NCI-H460 (cell line): ENCODE data around the gene FNDC5. TPM values are rescaled to one million over a fixed set of nuclear protein-coding genes. Genes with fewer than 3 reads are reported as not detected.
"Not testable (repeated sequence)": the region's sequence is repeated elsewhere in the genome, so short reads cannot be mapped to it uniquely, and the experiment has no call there.

Source experiments
- DNase-seq: peaks from one replicate; pipeline ENCODE4 v3.0.0-alpha.2; 2016; ENCODE audit warnings: low read depth; ENCODE audit errors: extremely low read depth
- polyA plus RNA-seq: library from polyadenylated mRNA; depleted of rRNA; stranded (reverse); fragments of >200 nt; gene quantifications from 2 replicates; pipeline ENCODE4 v1.2.3, GENCODE V29; 2014; cell fraction: nucleus; rRNA removed
- total RNA-seq: library from RNA; depleted of rRNA; stranded (reverse); fragments of >200 nt; shearing (Covaris generic); gene quantifications from 2 replicates; pipeline ENCODE4 v1.2.3, GENCODE V29; 2014; rRNA removed

Gene FNDC5
- total RNA-seq, result 0.59 TPM in 1 of 2 replicates, not detected in the other
- 0.15 TPM in 1 of 2 replicates, not detected in the other for polyA plus RNA-seq

DNA sequence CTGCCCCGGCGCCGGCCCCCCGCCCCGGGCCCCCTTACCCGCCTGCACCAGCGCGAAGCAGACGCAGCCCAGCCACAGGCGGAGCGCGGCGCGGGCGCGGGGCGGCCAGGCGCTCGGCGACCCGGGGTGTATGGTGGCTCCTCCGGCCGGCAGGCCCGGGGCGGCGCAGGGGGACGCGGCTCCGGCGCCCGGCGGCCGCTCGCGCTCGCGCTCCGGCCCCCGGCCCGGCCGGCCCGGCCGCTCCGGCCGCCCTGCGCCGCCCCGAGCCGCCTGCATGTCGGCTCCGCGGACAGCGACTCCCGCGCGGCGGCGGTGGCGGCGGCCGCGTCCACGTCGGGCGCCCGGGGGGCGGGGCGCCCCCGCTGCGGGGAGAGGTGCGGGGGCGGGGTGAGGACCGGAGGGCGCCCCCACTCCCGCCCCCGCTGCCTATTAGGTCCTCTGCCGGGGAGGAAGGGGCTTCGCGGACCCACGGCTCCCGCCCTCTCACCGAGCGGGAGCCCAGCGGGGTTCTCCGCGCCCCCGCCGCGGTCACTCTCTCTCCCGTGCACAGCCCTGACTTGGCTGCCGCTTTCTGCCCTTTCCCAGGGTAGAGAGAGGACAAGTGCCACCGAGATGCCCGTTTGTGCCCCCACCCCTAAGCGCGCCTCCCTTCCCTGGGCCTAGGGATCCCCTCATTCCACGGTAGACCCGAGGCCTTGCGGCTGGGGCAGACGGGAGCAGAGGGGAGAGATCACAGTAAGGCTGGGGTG lies at the start of gene FNDC5:
Gene FNDC5 (minus strand): TSS at position 298 of the 749 bp plus-strand sequence.
- DNase-seq, result no peak

DNA sequence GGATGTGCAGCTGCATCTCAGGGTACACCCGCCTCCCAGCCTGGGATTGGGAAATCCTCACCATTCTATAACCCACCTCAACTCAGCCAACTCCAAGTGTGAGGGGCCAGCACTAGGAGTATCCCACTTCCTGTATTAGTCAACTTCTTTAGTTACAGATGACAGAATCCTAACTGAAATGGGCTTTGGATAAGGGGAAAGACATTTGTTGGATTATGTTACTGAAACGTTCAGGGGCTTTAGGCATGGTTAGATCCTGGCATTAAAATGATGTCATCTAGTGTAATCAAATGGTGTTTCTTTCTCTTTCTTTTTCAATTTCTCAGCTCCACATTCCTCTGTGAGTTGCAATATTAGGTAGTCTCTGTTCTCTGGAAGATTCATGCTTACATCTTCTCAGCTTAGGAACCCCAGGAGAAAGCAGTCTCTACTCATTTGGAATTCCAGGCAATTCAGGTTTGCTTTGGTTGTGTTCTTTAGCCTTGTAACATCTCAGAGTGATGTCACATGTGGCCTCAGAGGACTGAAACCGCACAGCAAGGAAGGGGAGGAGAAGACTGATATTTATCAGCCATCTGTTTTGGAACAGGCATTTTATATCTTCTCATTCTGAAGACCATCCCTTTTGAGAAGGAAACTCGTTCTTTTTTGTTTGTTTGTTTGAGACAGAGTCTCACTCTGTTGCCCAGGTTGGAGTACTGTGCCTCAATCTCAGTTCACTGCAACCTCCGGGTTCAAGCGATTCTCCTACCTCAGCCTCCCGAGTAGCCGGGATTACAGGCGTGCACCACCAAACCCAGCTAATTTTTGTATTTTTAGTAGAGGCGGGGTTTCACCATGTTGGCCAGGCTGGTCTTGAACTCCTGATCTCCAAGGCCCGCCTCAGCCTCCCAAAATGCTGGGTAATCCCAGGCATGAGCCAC lies 49.4 kb upstream of the FNDC5 start:
- no peak for DNase-seq

DNA sequence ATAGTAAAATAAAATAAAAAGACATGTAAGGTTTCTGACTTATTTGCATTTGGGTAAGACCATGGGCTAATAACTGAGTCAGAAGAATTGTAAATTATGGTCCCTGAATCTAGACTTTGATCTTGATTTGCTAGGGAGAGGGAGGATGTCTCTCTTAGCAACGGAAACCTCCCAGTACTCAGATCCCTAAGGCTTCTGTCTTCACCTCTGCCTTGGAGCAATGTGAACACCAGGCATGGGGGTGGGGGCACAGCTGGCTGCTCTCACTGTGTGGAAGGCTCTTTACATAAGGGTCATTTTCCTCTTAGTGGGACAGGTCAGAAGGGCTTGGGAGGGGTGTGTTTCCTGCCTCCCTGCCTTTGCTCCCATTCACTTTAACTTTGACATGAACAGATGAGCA lies 47.5 kb upstream of the FNDC5 start:
- DNase-seq, result no peak

DNA sequence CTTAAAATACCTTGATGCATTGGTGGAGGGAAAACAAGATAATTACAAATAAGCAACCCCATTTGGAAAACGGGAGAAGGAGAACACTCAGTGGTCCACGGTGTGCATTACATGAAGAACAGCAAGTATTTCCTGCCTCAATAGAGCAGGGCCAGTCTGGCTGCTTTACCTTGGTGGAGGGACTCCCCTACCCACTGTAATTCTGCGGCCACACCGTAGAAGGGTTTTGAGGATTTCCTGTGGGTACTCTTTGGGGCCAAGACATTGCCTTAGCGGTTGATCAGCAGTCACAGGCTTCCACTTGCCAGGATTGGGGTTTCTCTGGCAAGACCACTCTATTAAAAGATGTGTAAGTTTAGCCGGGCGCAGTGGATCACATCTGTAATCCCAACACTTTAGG lies 46.8 kb upstream of the FNDC5 start:
- no peak for DNase-seq

DNA sequence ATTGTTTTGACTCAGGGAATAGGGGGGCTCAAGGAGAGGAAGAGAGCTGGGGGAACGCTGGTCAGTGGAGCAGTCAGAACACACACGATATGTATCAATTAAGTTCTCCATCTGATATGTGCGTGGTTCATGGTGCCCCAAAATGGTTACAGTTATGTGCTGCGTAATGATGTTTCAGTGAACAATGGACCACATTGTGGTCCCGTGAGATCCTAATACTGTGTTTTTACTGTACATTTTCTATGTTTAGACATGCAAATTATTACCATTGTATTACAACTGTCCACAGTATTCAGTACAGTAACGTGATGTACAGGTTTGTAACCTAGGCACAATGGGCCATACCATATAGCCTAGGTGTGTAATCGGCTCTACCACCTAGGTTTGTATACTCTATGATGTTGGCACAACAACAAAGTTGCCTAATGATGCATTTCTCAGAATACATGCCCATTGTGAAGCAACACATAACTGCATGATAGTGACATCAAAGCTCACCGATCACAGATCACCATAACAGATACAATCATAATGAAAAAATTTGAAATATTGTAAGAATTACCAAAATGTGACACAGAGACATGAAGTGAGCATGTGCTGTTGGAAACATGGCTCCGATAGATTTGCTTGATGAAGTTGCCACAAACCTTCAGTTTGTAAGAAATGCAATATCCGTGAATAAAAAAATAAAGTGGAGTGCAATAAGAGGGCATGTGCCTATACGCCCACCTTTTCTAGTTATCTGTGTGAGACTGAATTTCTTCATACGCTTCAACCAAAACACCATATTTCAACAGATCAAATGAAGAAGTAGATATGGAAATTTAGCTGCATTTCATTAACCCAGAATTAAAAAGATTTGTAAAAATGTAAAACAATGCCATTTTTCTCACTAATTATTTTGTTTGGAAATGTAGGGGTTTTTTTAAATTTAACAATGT lies 45.3 kb upstream of the FNDC5 start:
- DNase-seq, result no peak

DNA sequence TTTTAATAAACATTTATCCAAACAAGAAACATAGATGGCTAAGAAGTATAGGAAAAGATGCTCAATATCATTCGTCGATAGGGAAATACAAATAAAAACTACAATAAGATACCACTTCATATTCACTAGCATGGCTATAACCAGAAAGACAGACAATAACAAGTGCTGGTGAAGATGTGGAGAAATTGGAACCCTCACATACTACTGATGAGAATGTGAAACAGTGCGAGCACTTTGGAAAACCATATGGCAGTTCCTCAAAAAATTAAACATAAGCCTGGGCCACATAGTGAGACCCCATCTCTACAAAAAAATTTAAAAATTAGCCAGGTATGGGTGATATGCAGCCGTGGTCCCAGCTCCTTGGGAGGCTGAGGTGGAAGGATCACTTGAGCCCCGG lies 39.6 kb upstream of the FNDC5 start:
- no peak for DNase-seq

DNA sequence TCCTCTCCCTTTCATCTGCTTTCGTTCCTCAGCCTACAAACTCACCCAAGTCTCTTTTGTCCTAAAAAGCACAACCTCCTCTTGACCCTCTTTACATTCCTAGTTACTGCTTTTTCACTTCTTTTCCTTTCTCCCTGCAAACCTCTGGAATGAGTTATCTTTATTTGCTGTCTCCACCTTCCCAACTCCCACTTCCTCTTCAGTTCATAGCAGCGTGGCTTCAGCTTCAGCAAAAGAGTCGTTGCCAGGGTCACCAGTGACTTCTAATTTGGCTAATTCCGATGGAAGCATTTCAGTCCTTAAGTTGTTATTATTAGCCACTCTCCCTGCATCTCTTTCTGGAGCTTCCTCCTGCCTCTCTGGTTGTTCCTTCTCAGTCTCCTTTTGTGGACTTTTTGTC lies 36.7 kb upstream of the FNDC5 start:
- no peak for DNase-seq

DNA sequence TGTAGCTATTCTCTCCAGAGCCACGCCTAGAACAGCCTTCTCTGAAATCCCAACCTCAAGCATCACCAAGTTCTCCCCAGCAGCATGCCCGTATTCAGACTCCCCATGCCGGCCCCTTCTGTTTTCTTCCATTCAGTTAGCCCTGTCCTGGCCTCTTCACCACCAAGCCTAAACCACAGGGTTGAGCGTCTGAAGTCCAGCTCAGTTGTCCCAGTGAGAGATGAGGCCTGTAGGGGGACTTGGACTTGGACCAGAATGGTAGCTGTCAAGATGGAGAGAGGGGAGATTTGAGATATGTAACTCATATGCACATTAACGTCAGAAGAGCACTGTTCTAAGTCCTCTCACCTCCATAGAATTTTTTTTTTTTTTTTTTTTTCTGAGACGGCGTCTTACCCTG lies 35.9 kb upstream of the FNDC5 start:
- no peak for DNase-seq

DNA sequence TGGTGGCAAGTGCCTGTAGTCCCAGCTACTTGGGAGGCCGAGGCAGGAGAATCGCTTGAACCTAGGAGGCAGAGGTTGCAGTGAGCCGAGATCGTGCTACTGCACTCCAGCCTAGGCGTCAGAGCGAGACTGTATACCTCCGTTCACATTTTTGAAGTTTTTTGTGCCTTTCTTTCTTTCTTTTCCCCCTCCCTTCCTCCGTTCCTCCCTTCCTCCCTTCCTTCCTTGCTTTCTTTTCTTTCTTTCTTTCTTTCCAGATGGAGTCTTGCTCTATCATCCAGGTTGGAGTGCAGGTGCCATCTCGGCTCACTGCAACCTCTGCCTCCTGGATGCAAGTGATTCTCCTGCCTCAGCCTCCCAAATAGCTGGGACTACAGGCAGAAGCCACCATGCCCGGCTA lies 34.9 kb upstream of the FNDC5 start:
- not testable (repeated sequence) for DNase-seq

DNA sequence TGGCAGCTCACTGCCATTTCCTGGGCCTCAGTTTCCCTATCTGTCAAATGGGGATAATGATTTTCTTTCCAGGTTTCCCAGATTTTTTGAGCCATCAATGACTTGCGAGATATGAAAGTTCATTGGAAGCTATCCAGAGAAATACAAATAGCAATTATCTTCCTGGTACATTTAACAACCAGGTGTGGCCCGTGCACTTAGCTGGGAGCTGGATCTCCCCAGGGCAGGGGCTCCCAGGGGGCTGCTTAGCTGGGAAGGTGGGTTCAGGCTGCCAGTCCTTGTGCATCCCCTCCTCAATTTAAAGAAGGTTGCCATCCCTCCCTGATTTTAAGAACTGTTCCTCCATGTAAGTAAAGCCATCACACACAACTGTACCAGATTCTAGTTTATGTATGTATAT lies 34.1 kb upstream of the FNDC5 start:
- no peak for DNase-seq

DNA sequence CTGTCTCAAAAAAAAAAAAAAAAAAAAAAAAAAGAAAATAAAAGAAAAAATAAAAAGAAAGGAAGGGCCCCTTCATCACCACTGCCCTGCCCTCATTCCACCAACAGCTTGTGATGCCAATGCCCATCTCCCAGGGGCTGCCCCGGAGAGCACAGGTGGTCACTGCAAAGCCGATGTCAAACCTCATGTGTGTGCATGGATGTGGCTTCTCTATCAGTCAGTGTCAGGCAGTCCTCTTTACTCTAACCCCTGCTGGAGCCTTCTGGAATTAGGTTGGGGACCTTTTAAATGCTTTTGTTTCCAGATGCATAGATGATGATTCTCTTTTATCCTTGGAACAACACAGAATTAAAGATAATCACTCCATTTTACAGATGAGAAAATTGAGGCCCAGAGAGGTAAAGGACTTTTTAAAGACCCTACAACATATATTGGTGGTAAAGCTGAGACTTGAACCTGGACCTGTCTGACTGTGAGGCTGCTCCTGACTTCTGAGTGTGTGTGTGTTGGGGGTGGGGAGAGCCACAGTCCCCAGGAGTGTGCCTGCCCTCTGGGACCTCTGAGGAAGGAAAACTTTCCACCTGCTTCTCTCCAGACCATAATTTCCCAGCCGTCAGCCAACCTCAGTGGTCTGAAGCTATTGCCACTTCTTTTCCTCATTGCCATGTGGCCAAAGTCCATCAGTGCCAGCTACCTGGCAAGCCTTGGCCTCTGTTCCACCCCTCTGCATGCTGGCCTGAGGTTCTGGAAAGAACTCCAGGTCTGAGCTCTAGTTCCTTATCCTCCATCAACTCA lies 33.5 kb upstream of the FNDC5 start:
- no peak for DNase-seq

DNA sequence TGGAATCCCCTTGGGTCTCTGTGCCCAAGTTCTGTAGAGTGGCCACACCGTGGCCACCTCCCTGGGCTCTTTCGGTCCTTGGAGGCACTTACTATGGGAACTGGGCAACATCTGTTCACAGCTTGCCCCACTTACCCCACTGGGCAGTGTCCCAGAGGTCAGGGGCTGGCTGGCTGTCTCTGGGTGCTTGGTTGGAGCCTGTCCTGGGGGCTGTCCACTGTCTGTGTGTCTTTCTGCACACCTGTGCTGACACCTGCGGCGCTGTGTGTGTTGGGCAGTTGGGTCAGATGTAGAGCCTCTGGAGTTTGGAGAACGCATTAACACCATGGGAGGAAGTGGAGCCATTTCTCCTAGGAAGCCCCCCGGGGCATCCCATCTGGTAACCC lies 31.8 kb upstream of the FNDC5 start:
- no peak for DNase-seq

DNA sequence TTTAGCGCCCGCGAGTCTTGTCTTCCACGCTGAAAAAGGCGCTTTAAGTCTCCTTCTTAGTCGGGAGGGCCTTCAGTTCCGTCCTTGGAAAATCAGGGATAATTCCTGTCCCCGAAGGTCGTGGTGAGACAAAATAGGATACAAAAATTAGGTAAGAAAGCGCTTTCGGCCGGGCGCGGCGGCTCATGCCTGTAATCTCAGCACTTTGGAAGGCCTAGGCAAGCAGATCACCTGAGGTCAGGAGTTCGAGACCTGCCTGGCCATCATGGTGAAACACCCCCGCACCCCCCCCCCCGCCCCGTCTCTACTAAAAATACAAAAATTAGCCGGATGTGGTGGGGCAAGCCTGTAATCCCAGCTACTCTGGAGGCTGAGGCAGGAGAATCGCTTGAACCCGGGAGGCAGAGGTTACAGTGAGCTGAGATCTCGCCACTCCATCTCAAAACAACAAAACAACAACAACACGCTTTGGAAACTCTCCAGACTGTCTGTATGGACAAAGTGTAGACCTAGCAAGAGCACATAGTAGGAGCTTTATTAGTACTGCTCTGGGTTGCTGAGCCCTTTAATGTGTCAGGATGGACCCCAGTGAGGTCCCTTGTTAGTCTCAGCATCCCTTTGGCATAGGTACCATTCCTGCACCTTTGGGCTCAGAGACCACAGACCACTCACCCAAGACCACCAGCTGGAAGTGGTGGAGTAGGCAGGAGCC lies 31.3 kb upstream of the FNDC5 start:
- no peak for DNase-seq

DNA sequence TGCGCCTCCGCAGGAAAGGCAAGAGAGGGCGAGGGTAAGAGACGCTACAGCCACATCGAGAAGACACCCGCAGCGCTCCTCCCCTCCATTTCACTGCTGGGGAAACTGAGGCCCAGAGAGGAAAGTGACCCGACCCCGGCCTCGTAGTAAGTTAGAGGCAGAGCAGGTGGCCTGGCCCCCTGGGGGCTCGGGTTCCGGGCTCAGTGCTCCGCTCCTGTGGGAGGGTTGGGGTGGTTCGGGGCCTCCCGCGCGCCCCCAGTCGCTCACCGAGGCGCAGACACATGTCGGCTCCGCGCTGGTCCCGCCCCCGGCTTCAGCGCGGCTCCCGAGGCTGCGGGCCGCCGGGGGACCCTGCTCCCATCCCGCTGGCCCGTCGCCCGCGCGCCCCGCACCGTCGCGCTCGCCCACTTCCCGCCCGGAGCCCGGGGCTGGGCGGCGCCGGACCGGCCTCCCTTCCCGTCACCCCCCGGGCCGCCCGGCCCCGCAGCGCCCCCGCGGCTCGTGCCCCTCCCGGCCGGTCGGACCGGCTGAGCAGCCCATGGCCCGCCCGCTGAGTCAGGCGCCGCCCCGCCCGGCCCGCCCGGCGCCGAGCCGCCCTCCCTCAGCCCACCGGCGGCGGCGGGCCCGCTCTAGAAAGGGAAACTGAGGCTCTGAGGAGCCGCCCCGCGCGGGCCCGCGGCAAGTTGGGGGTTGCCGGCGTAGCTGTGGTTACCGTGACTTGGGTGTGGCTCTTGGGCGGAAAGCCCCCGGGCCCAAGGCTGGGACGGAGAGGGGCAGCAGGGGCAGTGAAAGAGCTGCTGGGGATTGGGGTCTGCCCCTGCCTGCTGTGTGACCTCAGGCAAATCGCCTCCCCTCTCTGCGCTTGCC lies 30.5 kb upstream of the FNDC5 start, which contains the start of gene TMEM54:
Gene TMEM54 (minus strand): TSS at position 434 of the 867 bp plus-strand sequence. CDS start 151 bp downstream, at position 283.
- no peak for DNase-seq

DNA sequence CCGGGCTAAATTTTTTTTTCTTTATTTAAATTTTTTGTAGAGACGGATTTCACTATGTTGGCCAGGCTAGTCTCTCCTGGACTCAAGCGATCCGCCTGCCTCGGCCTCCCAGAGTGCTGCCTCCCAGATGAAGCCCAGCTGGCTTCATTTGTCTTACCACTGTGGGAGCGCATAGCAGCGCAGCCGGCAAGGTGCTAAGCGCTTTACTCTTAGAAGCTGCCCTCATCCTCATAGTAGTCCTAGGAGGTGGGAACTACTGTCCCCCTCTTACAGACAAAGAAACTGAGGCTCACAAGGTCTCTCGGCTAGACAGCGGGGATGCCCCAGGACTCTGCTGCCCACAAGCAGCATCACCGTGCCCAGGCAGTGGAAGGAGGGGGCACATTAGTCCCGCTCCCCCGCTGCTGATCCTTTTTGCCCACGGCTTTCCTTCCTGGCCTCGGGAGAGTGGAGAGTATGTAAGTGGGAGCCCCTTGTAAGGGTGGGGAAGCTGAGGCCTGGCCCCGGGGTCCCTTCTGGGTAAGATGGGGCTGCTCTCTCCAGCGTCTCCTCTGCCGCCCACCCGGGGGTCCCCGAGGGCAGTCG lies 29.8 kb upstream of the FNDC5 start:
- no peak for DNase-seq

DNA sequence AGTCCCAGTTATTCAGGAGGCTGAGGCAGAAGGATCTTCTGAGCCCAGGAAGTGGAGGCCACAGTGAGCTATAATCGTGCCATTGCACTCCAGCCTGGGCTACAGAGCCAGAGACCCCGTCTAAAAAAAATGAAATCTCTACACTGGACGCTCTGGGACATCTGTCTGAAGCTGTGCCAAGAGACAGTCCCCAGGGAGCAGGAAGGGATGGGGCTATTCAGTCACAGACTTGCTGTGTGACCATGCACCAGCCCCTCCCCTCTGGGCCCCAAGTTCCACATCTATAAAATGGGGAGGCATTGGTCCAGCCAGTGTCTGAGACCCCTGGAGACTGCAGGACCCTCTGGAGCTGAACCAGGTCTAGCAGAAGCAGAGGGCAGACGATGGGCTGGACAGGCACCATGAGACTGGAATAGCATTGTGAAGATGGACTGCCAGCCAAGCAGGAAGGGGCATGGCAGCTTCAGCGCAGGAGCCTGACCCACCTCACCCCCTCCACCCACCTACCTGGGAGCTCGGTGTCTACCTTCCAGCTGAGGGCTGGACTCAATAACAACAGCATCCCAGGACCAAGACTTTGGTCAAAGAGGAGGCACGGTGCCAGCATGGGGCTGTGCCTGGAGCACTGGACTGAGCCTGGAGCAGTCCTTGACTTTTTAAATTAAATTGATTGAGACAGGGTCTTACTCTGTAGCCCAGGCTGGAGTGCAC lies 29.0 kb upstream of the FNDC5 start:
- no peak for DNase-seq

DNA sequence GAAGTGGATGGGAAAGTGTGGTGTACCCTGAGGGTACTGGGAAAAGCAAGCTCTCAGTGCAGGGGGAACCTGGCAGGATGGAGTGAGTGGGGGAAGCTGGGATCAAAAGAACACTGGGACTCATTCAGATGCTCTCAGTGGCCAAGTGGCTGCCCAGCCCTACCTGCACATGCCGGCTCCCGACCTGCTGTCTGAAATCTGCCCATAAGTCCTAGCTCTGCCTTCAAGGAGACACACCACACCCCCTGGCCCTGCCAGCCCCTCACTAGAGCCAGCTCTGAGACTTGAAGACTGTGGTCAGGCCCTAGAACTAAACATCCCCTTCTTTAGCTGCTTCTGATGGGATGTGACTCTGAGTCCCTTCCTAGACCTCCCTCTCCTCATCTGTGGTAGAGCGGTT lies 28.2 kb upstream of the FNDC5 start:
- DNase-seq, result no peak
